ENCODE measurements around the gene MTMR2.

MTMR2 gene

GRCh38 chr11:95923728-95924413 is at the start of gene MTMR2:
TSS of gene MTMR2 (minus strand) at chr11:95924107. CDS start at chr11:95923954, 153 bp downstream.
- no peak for TF ChIP-seq CTCF (IDR thresholded peaks at IDR 0.05; ENCODE audit: low read depth, low read length)
- peak; percentile 42 for DNase-seq (ENCODE audit: extremely low read depth, low read depth)

- no peak for TF ChIP-seq CTCF (IDR thresholded peaks at IDR 0.05; ENCODE audit: low read depth, low read length)
- DNase-seq (ENCODE audit: extremely low read depth, low read depth): no peak
These were observed 48.2 kb upstream of the MTMR2 start for GRCh38 chr11:95972060-95972459.

GRCh38 chr11:95968585-95968984 is 44.7 kb upstream of the MTMR2 start:
- TF ChIP-seq CTCF (IDR thresholded peaks at IDR 0.05; ENCODE audit: low read depth, low read length): peak; percentile 20
- no peak for DNase-seq (ENCODE audit: extremely low read depth, low read depth)

- DNase-seq (ENCODE audit: extremely low read depth, low read depth): no peak
- no peak for TF ChIP-seq CTCF (IDR thresholded peaks at IDR 0.05; ENCODE audit: low read depth, low read length)
These were observed 40.4 kb upstream of the MTMR2 start for GRCh38 chr11:95964281-95964680.

GRCh38 chr11:95961758-95962157 is 37.9 kb upstream of the MTMR2 start:
- TF ChIP-seq CTCF (IDR thresholded peaks at IDR 0.05; ENCODE audit: low read depth, low read length): no peak

GRCh38 chr11:95950905-95951304 is 27.0 kb upstream of the MTMR2 start:
- DNase-seq (ENCODE audit: extremely low read depth, low read depth): no peak
- TF ChIP-seq CTCF (IDR thresholded peaks at IDR 0.05; ENCODE audit: low read depth, low read length): no peak

More at GRCh38 chr11:95961758-95962157, 37.9 kb upstream of the MTMR2 start:
- no peak for DNase-seq (ENCODE audit: extremely low read depth, low read depth)

GRCh38 chr11:95948637-95949036 is 24.7 kb upstream of the MTMR2 start:
- no peak for DNase-seq (ENCODE audit: extremely low read depth, low read depth)
- no peak for TF ChIP-seq CTCF (IDR thresholded peaks at IDR 0.05; ENCODE audit: low read depth, low read length)

Measured in AG09319 (cell line).